ENCODE results near the gene NIM1K.
"Not testable (repeated sequence)": the region's sequence is repeated elsewhere in the genome, so short reads cannot be mapped to it uniquely, and the experiment has no call there.

- TF ChIP-seq, protein P1, sequence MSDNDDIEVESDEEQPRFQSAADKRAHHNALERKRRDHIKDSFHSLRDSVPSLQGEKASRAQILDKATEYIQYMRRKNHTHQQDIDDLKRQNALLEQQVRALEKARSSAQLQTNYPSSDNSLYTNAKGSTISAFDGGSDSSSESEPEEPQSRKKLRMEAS (CRISPR knock-in tag; IDR thresholded peaks at IDR 0.05): not testable (repeated sequence)
- not testable (repeated sequence) for TF ChIP-seq EMX1 (CRISPR knock-in tag; IDR thresholded peaks at IDR 0.05); CTCF (IDR thresholded peaks at IDR 0.05); ZBTB21 (CRISPR knock-in tag; IDR thresholded peaks at IDR 0.05; ENCODE audit: borderline replicate concordance); CREB1 (CRISPR knock-in tag; IDR thresholded peaks at IDR 0.05); FOXJ3 (CRISPR knock-in tag; IDR thresholded peaks at IDR 0.05; ENCODE audit: borderline replicate concordance); SP1 (CRISPR knock-in tag; conservative IDR thresholded peaks at IDR 0.05)
Measured at GRCh38 chr5:43325624-43326023, 133.6 kb downstream of the NIM1K start.
